Measurements from ENCODE around the gene CALCR. TPM values are rescaled to one million over a fixed set of nuclear protein-coding genes. Genes with fewer than 3 reads are reported as not detected.

Gene CALCR
- total RNA-seq, 1 donor from 2014 or later, result not detected

GRCh38 chr7:93432130-93432529, 142.4 kb downstream of the CALCR start:
- intact Hi-C loops (cut with DNase I), result no loop called here
- H3K27ac ChIP-seq, result no peak overlapping the region
- TF ChIP-seq, protein P1, sequence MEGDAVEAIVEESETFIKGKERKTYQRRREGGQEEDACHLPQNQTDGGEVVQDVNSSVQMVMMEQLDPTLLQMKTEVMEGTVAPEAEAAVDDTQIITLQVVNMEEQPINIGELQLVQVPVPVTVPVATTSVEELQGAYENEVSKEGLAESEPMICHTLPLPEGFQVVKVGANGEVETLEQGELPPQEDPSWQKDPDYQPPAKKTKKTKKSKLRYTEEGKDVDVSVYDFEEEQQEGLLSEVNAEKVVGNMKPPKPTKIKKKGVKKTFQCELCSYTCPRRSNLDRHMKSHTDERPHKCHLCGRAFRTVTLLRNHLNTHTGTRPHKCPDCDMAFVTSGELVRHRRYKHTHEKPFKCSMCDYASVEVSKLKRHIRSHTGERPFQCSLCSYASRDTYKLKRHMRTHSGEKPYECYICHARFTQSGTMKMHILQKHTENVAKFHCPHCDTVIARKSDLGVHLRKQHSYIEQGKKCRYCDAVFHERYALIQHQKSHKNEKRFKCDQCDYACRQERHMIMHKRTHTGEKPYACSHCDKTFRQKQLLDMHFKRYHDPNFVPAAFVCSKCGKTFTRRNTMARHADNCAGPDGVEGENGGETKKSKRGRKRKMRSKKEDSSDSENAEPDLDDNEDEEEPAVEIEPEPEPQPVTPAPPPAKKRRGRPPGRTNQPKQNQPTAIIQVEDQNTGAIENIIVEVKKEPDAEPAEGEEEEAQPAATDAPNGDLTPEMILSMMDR (IDR thresholded peaks at IDR 0.05), result no peak

DNA sequence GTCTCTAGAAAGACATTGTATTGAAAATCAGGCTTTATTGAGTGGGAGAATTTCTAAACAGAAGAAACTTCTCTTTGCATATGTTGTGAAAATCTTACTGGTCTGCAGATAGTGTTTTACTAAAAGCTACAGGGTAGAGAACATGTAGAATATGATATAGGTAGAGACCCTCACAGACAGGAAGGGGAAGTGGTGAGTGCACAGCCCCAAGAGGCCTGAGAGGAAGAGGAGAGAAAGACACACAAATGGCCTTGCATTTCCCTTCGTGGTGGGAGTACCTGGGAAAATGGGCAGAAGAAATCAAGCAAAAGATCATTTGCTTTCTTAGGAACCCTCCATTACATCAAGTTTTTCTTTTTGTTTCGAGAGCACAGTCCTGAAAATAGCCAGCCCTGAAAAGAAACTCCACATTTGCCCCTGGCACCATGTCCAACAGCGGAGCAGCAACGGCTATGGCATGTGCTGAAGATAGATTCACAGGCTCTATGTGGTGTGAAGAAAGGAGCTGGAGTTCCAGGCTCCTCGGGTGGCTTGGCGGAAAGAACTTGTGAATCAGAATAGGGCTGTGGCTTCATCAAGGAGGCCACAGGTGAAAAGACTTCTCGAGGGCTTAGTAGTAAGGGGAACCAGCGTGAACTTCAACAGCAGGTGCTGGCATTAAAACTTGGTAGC, 143.5 kb downstream of the CALCR start:
- Histone ChIP-seq H3K27me3 (no peaks in the 10 kb centered on the region), H3K4me1 (no peaks in the 10 kb centered on the region), H3K27ac (no peak overlapping the region), H3K36me3 (no peaks in the 10 kb centered on the region), H3K4me3 (no peak overlapping the region), H3K9me3 (no peaks in the 10 kb centered on the region)
- TF ChIP-seq, protein P1 (IDR thresholded peaks at IDR 0.05), result no peak
- intact Hi-C loops (cut with DNase I), result no loop called here
- no peak for DNase-seq (ENCODE audit: low spot score in 2 of 2)

More at GRCh38 chr7:93432130-93432529, 142.4 kb downstream of the CALCR start:
- no peak overlapping the region for H3K4me3 ChIP-seq
- no peaks in the 10 kb centered on the region for H3K4me1 ChIP-seq
- no peaks in the 10 kb centered on the region for H3K9me3 ChIP-seq
- no peak for DNase-seq (ENCODE audit: low spot score in 2 of 2)
- H3K27me3 ChIP-seq, result no peaks in the 10 kb centered on the region
- H3K36me3 ChIP-seq, result no peaks in the 10 kb centered on the region

DNA sequence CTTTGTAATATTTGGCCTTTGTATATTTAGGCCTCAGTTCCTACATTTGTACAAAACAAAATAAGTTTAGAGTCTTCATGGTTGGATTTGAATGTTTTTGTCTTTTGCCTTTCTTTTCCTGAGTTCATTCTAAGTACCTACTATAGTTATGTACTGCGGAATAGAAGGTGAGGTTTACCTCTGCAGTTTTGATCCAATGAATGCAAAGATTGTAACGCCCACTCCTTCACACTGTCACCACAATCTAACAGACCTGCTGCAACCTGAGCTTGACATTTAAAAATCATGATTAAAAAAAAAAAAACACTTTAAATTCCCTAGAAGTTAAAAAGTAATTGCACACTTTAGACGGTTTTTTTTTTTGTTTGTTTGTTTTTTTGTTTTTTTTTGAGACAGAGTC, 145.0 kb downstream of the CALCR start:
- H3K27me3 ChIP-seq, result no peaks in the 10 kb centered on the region
- DNase-seq (ENCODE audit: low spot score in 2 of 2), result no peak
- H3K36me3 ChIP-seq, result no peaks in the 10 kb centered on the region
- no peaks in the 10 kb centered on the region for H3K4me1 ChIP-seq
- TF ChIP-seq, protein P1 (IDR thresholded peaks at IDR 0.05), result no peak
- H3K9me3 ChIP-seq, result no peaks in the 10 kb centered on the region
- intact Hi-C loops (cut with DNase I), result no loop called here
- no peak overlapping the region for H3K4me3 ChIP-seq
- no peak overlapping the region for H3K27ac ChIP-seq

DNA sequence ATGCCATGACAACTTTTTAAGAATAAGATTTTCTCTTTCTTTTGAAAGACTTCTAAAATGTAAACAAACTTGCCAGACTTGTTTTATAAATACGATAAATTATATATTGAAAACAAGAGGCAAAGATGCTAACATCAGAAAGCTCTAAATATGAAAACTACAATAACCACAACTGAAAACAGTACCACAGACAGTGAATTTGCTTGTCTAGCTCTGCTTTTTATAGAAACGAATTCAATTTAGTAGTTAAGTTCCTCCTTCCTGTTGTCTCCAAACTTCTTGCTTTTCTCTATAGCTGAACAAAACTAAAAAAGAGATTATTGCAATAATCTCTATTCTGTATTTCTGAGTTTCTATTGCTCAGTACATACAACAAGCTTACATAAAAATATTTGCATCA, 147.4 kb downstream of the CALCR start:
- TF ChIP-seq, protein P1 (IDR thresholded peaks at IDR 0.05), result no peak
- H3K4me3 ChIP-seq, result no peak overlapping the region
- H3K27ac ChIP-seq, result no peak overlapping the region

GRCh38 chr7:93426155-93426696, 148.3 kb downstream of the CALCR start:
- no peaks in the 10 kb centered on the region for H3K9me3 ChIP-seq
- H3K27ac ChIP-seq, result no peak overlapping the region
- intact Hi-C loops (cut with DNase I), result no loop called here
- no peaks in the 10 kb centered on the region for H3K36me3 ChIP-seq
- DNase-seq (ENCODE audit: low spot score in 2 of 2), result no peak
- no peaks in the 10 kb centered on the region for H3K4me1 ChIP-seq
- H3K4me3 ChIP-seq, result no peak overlapping the region
- no peaks in the 10 kb centered on the region for H3K27me3 ChIP-seq
- TF ChIP-seq, protein P1 (IDR thresholded peaks at IDR 0.05), result no peak

More for the DNA sequence above, 147.4 kb downstream of the CALCR start:
- H3K4me1 ChIP-seq, result no peaks in the 10 kb centered on the region
- no peaks in the 10 kb centered on the region for H3K9me3 ChIP-seq
- no peaks in the 10 kb centered on the region for H3K36me3 ChIP-seq
- DNase-seq (ENCODE audit: low spot score in 2 of 2), result no peak
- intact Hi-C loops (cut with DNase I), result no loop called here
- H3K27me3 ChIP-seq, result no peaks in the 10 kb centered on the region

Measured in ascending aorta (tissue), 2 donors.